Effector memory CD4-positive, alpha-beta T cell (primary cell): Measurements from ENCODE around the gene SH2D4B.

ENCODE experiments used
- DNase-seq, 3 donors: peaks; one replicate each; pipeline ENCODE4 v3.0.0-alpha.2; 2020
- H3K27ac ChIP-seq: 2 replicates; pipeline ENCODE4 v1.7.0; 2013; ENCODE audit warnings: mild to moderate bottlenecking, low read length, moderate library complexity; ENCODE audit not compliant: insufficient read depth, poor library complexity, severe bottlenecking
- H3K27me3 ChIP-seq: replicated peaks from 2 replicates; pipeline ENCODE4 v1.7.0; 2013; ENCODE audit warnings: mild to moderate bottlenecking, low read length; ENCODE audit not compliant: insufficient read depth, control insufficient read depth, poor library complexity, severe bottlenecking
- H3K36me3 ChIP-seq: 2 replicates; pipeline ENCODE4 v1.7.0; 2013; ENCODE audit warnings: mild to moderate bottlenecking, low read length, moderate library complexity; ENCODE audit not compliant: control insufficient read depth, insufficient read depth
- H3K4me1 ChIP-seq: 2 replicates; pipeline ENCODE4 v1.7.0; 2013; ENCODE audit warnings: low read length, mild to moderate bottlenecking; ENCODE audit not compliant: control insufficient read depth, insufficient read depth, poor library complexity, severe bottlenecking
- H3K4me3 ChIP-seq: 2 replicates; pipeline ENCODE4 v1.7.0; 2013; ENCODE audit warnings: low read length, low read depth, mild to moderate bottlenecking; ENCODE audit not compliant: insufficient read depth, poor library complexity, severe bottlenecking
- H3K9me3 ChIP-seq: 2 replicates; pipeline ENCODE4 v1.7.0; 2013; ENCODE audit warnings: mild to moderate bottlenecking, low read length, moderate library complexity; ENCODE audit not compliant: control insufficient read depth

SH2D4B gene

GRCh38 chr10:80632742-80633141, 95.0 kb downstream of the SH2D4B start:
- H3K36me3 ChIP-seq: no peaks in the 10 kb centered on the region
- H3K9me3 ChIP-seq: no peaks in the 10 kb centered on the region
- H3K4me3 ChIP-seq: no peak overlapping the region
- H3K27me3 ChIP-seq: no peaks in the 10 kb centered on the region
- DNase-seq: no peak
- H3K27ac ChIP-seq: no peak overlapping the region
- H3K4me1 ChIP-seq: no peaks in the 10 kb centered on the region

- H3K27me3 ChIP-seq: no peaks in the 10 kb centered on the region
- H3K4me3 ChIP-seq: no peak overlapping the region
- H3K4me1 ChIP-seq: no peaks in the 10 kb centered on the region
- no peaks in the 10 kb centered on the region for H3K36me3 ChIP-seq
- no peak overlapping the region for H3K27ac ChIP-seq
- DNase-seq: no peak
- no peaks in the 10 kb centered on the region for H3K9me3 ChIP-seq
Measured at GRCh38 chr10:80633383-80633860, 95.7 kb downstream of the SH2D4B start.

- no peaks in the 10 kb centered on the region for H3K27me3 ChIP-seq
- H3K27ac ChIP-seq: no peak overlapping the region
- no peaks in the 10 kb centered on the region for H3K36me3 ChIP-seq
- no peaks in the 10 kb centered on the region for H3K9me3 ChIP-seq
- DNase-seq: no peak
- H3K4me1 ChIP-seq: no peaks in the 10 kb centered on the region
- H3K4me3 ChIP-seq: no peak overlapping the region
Measured at GRCh38 chr10:80633910-80634309, 96.2 kb downstream of the SH2D4B start.

GRCh38 chr10:80642661-80643060, 105.0 kb downstream of the SH2D4B start:
- Histone ChIP-seq H3K4me3 (no peak overlapping the region), H3K27ac (no peak overlapping the region), H3K4me1 (no peaks in the 10 kb centered on the region), H3K36me3 (no peaks in the 10 kb centered on the region), H3K27me3 (no peaks in the 10 kb centered on the region), H3K9me3 (no peaks in the 10 kb centered on the region)
- DNase-seq: no peak

- DNase-seq: no peak
- Histone ChIP-seq H3K27me3 (no peaks in the 10 kb centered on the region), H3K36me3 (no peaks in the 10 kb centered on the region), H3K9me3 (no peaks in the 10 kb centered on the region), H3K4me1 (no peaks in the 10 kb centered on the region), H3K4me3 (no peak overlapping the region), H3K27ac (no peak overlapping the region)
Measured at GRCh38 chr10:80646366-80646765, 108.7 kb downstream of the SH2D4B start.

- Histone ChIP-seq H3K36me3 (no peaks in the 10 kb centered on the region), H3K4me1 (no peaks in the 10 kb centered on the region), H3K4me3 (no peak overlapping the region), H3K9me3 (no peaks in the 10 kb centered on the region), H3K27me3 (no peaks in the 10 kb centered on the region), H3K27ac (no peak overlapping the region)
- no peak for DNase-seq
Measured at GRCh38 chr10:80647173-80647833, 109.6 kb downstream of the SH2D4B start.

- no peak overlapping the region for H3K27ac ChIP-seq
- DNase-seq: no peak
- H3K4me3 ChIP-seq: no peak overlapping the region
- no peaks in the 10 kb centered on the region for H3K27me3 ChIP-seq
- no peaks in the 10 kb centered on the region for H3K36me3 ChIP-seq
- H3K9me3 ChIP-seq: no peaks in the 10 kb centered on the region
- no peaks in the 10 kb centered on the region for H3K4me1 ChIP-seq
Measured at GRCh38 chr10:80648106-80648505, 110.4 kb downstream of the SH2D4B start.

- no peaks in the 10 kb centered on the region for H3K4me1 ChIP-seq
- H3K9me3 ChIP-seq: no peaks in the 10 kb centered on the region
- no peak overlapping the region for H3K27ac ChIP-seq
- H3K36me3 ChIP-seq: no peaks in the 10 kb centered on the region
- H3K4me3 ChIP-seq: no peak overlapping the region
- no peaks in the 10 kb centered on the region for H3K27me3 ChIP-seq
- no peak for DNase-seq
Measured at GRCh38 chr10:80649183-80649582, 111.5 kb downstream of the SH2D4B start.

GRCh38 chr10:80655898-80656297, 118.2 kb downstream of the SH2D4B start:
- no peak overlapping the region for H3K4me3 ChIP-seq
- H3K9me3 ChIP-seq: peaks cover 5% of the 10 kb centered on the region
- H3K36me3 ChIP-seq: no peaks in the 10 kb centered on the region
- DNase-seq: no peak
- no peaks in the 10 kb centered on the region for H3K27me3 ChIP-seq
- no peak overlapping the region for H3K27ac ChIP-seq
- H3K4me1 ChIP-seq: no peaks in the 10 kb centered on the region

GRCh38 chr10:80658068-80658467, 120.4 kb downstream of the SH2D4B start:
- H3K4me1 ChIP-seq: no peaks in the 10 kb centered on the region
- DNase-seq: no peak
- no peak overlapping the region for H3K27ac ChIP-seq
- no peaks in the 10 kb centered on the region for H3K36me3 ChIP-seq
- H3K4me3 ChIP-seq: no peak overlapping the region
- no peaks in the 10 kb centered on the region for H3K27me3 ChIP-seq
- peaks cover 5% of the 10 kb centered on the region for H3K9me3 ChIP-seq
